Activated CD4-positive, alpha-beta T cell treated with anti-CD3 and anti-CD28 coated beads, Interleukin-10, Interleukin-2, amounts not matched to agents 100 ng/mL and 50 ng/mL, durations not matched to agents 16 hours and 8 hours (primary cell): Measurements from ENCODE around the gene SSRP1.
A peak's percentile ranks its signal among the peaks of the same experiment; 100 is the strongest.
"Not testable (repeated sequence)": the region's sequence is repeated elsewhere in the genome, so short reads cannot be mapped to it uniquely, and the experiment has no call there.

Source experiments
- DNase-seq: peaks from one replicate; pipeline ENCODE4 v3.0.0-alpha.2; 2020

Gene SSRP1

GRCh38 chr11:57359396-57359795 is 23.7 kb upstream of the SSRP1 start:
- DNase-seq, result no peak

- no peak for DNase-seq
These were observed 23.3 kb upstream of the SSRP1 start for GRCh38 chr11:57358991-57359390.

- DNase-seq, result no peak
These were observed 22.9 kb upstream of the SSRP1 start for GRCh38 chr11:57358543-57358961.

- no peak for DNase-seq
These were observed 22.2 kb upstream of the SSRP1 start for GRCh38 chr11:57357856-57358255.

GRCh38 chr11:57357310-57357709 is 21.6 kb upstream of the SSRP1 start:
- DNase-seq, result no peak

GRCh38 chr11:57356268-57356667 is 20.6 kb upstream of the SSRP1 start:
- DNase-seq, result no peak

- DNase-seq, result no peak
These were observed 19.0 kb upstream of the SSRP1 start for GRCh38 chr11:57354699-57355098.

GRCh38 chr11:57353852-57354251 is 18.2 kb upstream of the SSRP1 start:
- DNase-seq, result no peak

GRCh38 chr11:57353446-57353845 is 17.8 kb upstream of the SSRP1 start:
- DNase-seq, result no peak

GRCh38 chr11:57353036-57353435 is 17.3 kb upstream of the SSRP1 start:
- no peak for DNase-seq

GRCh38 chr11:57349491-57350274 is 14.0 kb upstream of the SSRP1 start:
- DNase-seq, result peak; percentile 60

- DNase-seq, result no peak
These were observed 13.1 kb upstream of the SSRP1 start for GRCh38 chr11:57348636-57349313.

GRCh38 chr11:57348052-57348451 is 12.4 kb upstream of the SSRP1 start:
- no peak for DNase-seq

- no peak for DNase-seq
These were observed 11.6 kb upstream of the SSRP1 start for GRCh38 chr11:57347336-57347735.

- peak; percentile 72 for DNase-seq
These were observed 10.0 kb upstream of the SSRP1 start for GRCh38 chr11:57345555-57346211.

- no peak for DNase-seq
These were observed 9.1 kb upstream of the SSRP1 start for GRCh38 chr11:57344826-57345225.

- no peak for DNase-seq
These were observed 8.1 kb upstream of the SSRP1 start for GRCh38 chr11:57343825-57344224.

GRCh38 chr11:57342702-57343101 is 7.0 kb upstream of the SSRP1 start:
- no peak for DNase-seq

GRCh38 chr11:57341250-57341808 is 5.6 kb upstream of the SSRP1 start:
- DNase-seq, result no peak

- no peak for DNase-seq
These were observed 4.4 kb upstream of the SSRP1 start for GRCh38 chr11:57340039-57340615.

GRCh38 chr11:57339328-57339727 is 3.6 kb upstream of the SSRP1 start:
- no peak for DNase-seq

GRCh38 chr11:57338142-57338541 is 2.5 kb upstream of the SSRP1 start, which contains the start of gene P2RX3:
P2RX3 (plus strand) TSS chr11:57338352; CDS start chr11:57338551, 199 bp downstream.
- no peak for DNase-seq

- not testable (repeated sequence) for DNase-seq
These were observed 1.2 kb upstream of the SSRP1 start for GRCh38 chr11:57336856-57337255.
